ENCODE measurements around the gene FAM234B. TPM values are rescaled to one million over a fixed set of nuclear protein-coding genes. Genes with fewer than 3 reads are reported as not detected.

FAM234B gene
- polyA plus RNA-seq, 1 donor from 2014 or later: 20.5 TPM

DNA sequence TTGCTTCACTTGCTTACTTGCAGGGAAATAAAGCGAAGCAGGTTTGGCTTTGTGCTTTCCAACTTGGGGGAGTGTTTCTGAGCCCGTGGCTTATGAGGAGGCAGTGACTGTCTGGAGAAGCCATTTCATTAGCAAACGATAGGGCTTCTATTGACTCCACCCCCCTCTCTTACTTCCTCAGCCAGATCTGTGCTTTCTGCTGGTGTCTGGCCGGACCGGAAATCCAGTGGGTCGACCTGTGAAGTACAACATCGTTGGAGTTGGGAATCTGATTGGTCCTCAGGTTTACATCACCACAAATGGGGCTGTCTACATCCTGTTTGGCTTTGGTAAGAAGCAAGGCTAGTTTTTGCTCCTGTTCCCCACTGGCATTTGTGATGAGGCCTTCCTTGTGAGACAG is 22.3 kb downstream of the FAM234B start:
- Histone ChIP-seq H3K9ac (ENCODE audit: low read length) (no peak overlapping the region), H3K79me2 (replicated peaks; ENCODE audit: insufficient read depth, low read length) (no peaks in the 10 kb centered on the region), H3K27ac (ENCODE audit: low read length) (no peak overlapping the region), H3K27me3 (ENCODE audit: insufficient read depth, low read depth, low read length) (no peaks in the 10 kb centered on the region), H3F3A (ENCODE audit: insufficient read depth, low read length, poor library complexity, severe bottlenecking) (no peaks in the 10 kb centered on the region), H3K36me3 (ENCODE audit: insufficient read depth, low read length) (peaks cover 3% of the 10 kb centered on the region), H3K4me2 (ENCODE audit: low read length) (no peak overlapping the region), H4K20me1 (ENCODE audit: insufficient read depth) (no peaks in the 10 kb centered on the region), H3K9me2 (ENCODE audit: insufficient read depth, low read length) (no peaks in the 10 kb centered on the region), H3K4me3 (ENCODE audit: low read length) (no peak overlapping the region), H3K9me3 (ENCODE audit: low read length) (no peaks in the 10 kb centered on the region), H2AFZ (ENCODE audit: low read depth, low read length) (no peak overlapping the region)
- TF ChIP-seq, protein P1, sequence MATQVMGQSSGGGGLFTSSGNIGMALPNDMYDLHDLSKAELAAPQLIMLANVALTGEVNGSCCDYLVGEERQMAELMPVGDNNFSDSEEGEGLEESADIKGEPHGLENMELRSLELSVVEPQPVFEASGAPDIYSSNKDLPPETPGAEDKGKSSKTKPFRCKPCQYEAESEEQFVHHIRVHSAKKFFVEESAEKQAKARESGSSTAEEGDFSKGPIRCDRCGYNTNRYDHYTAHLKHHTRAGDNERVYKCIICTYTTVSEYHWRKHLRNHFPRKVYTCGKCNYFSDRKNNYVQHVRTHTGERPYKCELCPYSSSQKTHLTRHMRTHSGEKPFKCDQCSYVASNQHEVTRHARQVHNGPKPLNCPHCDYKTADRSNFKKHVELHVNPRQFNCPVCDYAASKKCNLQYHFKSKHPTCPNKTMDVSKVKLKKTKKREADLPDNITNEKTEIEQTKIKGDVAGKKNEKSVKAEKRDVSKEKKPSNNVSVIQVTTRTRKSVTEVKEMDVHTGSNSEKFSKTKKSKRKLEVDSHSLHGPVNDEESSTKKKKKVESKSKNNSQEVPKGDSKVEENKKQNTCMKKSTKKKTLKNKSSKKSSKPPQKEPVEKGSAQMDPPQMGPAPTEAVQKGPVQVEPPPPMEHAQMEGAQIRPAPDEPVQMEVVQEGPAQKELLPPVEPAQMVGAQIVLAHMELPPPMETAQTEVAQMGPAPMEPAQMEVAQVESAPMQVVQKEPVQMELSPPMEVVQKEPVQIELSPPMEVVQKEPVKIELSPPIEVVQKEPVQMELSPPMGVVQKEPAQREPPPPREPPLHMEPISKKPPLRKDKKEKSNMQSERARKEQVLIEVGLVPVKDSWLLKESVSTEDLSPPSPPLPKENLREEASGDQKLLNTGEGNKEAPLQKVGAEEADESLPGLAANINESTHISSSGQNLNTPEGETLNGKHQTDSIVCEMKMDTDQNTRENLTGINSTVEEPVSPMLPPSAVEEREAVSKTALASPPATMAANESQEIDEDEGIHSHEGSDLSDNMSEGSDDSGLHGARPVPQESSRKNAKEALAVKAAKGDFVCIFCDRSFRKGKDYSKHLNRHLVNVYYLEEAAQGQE (IDR thresholded peaks at IDR 0.05; ENCODE audit: borderline replicate concordance): no peak
- no peak for TF ChIP-seq EP300 (conservative IDR thresholded peaks at IDR 0.05; ENCODE audit: poor library complexity, severe bottlenecking)
- no peak for TF ChIP-seq RAD21 (conservative IDR thresholded peaks at IDR 0.05)
- no peak for TF ChIP-seq TAF1 (IDR thresholded peaks at IDR 0.05; ENCODE audit: low read depth)
- no peak for TF ChIP-seq EZH2 (IDR thresholded peaks at IDR 0.05; ENCODE audit: borderline replicate concordance, insufficient read depth, low read length, poor library complexity, severe bottlenecking)
- TF ChIP-seq SMC3 (conservative IDR thresholded peaks at IDR 0.05; ENCODE audit: poor library complexity): no peak
- TF ChIP-seq MXI1 (conservative IDR thresholded peaks at IDR 0.05; ENCODE audit: poor library complexity, severe bottlenecking): no peak
- TF ChIP-seq, protein P2, sequence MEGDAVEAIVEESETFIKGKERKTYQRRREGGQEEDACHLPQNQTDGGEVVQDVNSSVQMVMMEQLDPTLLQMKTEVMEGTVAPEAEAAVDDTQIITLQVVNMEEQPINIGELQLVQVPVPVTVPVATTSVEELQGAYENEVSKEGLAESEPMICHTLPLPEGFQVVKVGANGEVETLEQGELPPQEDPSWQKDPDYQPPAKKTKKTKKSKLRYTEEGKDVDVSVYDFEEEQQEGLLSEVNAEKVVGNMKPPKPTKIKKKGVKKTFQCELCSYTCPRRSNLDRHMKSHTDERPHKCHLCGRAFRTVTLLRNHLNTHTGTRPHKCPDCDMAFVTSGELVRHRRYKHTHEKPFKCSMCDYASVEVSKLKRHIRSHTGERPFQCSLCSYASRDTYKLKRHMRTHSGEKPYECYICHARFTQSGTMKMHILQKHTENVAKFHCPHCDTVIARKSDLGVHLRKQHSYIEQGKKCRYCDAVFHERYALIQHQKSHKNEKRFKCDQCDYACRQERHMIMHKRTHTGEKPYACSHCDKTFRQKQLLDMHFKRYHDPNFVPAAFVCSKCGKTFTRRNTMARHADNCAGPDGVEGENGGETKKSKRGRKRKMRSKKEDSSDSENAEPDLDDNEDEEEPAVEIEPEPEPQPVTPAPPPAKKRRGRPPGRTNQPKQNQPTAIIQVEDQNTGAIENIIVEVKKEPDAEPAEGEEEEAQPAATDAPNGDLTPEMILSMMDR (IDR thresholded peaks at IDR 0.05; ENCODE audit: poor library complexity, severe bottlenecking): no peak
- no peak for TF ChIP-seq POLR2AphosphoS5 (IDR thresholded peaks at IDR 0.05)

DNA sequence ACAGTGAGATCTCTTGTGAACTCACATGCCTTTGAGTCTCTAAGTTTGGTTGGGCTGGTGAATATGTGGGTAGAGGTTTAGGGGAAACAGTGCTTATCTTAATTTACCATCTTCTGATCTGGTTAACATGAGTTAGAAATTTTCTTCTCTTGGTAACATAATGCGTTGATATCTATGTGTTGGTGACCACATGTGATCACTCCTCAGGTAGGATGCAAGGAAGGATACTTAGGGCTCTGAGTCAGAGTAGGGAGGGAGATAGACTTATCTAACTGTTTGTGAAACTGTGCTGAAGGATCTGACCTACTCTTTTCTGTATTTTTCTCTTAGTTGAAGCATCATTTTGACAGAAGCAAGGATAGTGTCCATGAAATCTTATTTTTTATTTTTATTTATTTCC is 23.1 kb downstream of the FAM234B start:
- no peaks in the 10 kb centered on the region for H3K79me2 ChIP-seq (replicated peaks; ENCODE audit: insufficient read depth, low read length)
- H3K9me2 ChIP-seq (ENCODE audit: insufficient read depth, low read length): no peaks in the 10 kb centered on the region
- no peaks in the 10 kb centered on the region for H4K20me1 ChIP-seq (ENCODE audit: insufficient read depth)
- H3K9ac ChIP-seq (ENCODE audit: low read length): no peak overlapping the region
- H3K36me3 ChIP-seq (ENCODE audit: insufficient read depth, low read length): peaks cover 8% of the 10 kb centered on the region
- no peak for TF ChIP-seq MXI1 (conservative IDR thresholded peaks at IDR 0.05; ENCODE audit: poor library complexity, severe bottlenecking)
- TF ChIP-seq TAF1 (IDR thresholded peaks at IDR 0.05; ENCODE audit: low read depth): no peak
- TF ChIP-seq EP300 (conservative IDR thresholded peaks at IDR 0.05; ENCODE audit: poor library complexity, severe bottlenecking): no peak
- TF ChIP-seq, protein P2 (IDR thresholded peaks at IDR 0.05; ENCODE audit: poor library complexity, severe bottlenecking): no peak
- TF ChIP-seq POLR2AphosphoS5 (IDR thresholded peaks at IDR 0.05): no peak
- TF ChIP-seq RAD21 (conservative IDR thresholded peaks at IDR 0.05): no peak
- TF ChIP-seq, protein P1 (IDR thresholded peaks at IDR 0.05; ENCODE audit: borderline replicate concordance): no peak
- no peak for TF ChIP-seq SMC3 (conservative IDR thresholded peaks at IDR 0.05; ENCODE audit: poor library complexity)
- TF ChIP-seq EZH2 (IDR thresholded peaks at IDR 0.05; ENCODE audit: borderline replicate concordance, insufficient read depth, low read length, poor library complexity, severe bottlenecking): no peak
- H3K27me3 ChIP-seq (ENCODE audit: insufficient read depth, low read depth, low read length): no peaks in the 10 kb centered on the region
- no peaks in the 10 kb centered on the region for H3K9me3 ChIP-seq (ENCODE audit: low read length)
- no peak overlapping the region for H3K4me2 ChIP-seq (ENCODE audit: low read length)
- H3F3A ChIP-seq (ENCODE audit: insufficient read depth, low read length, poor library complexity, severe bottlenecking): no peaks in the 10 kb centered on the region
- no peak overlapping the region for H3K27ac ChIP-seq (ENCODE audit: low read length)
- no peak overlapping the region for H2AFZ ChIP-seq (ENCODE audit: low read depth, low read length)
- H3K4me3 ChIP-seq (ENCODE audit: low read length): no peak overlapping the region
